Frontal cortex (tissue), 4 donors: Measurements from ENCODE around the gene HERC6. TPM values are rescaled to one million over a fixed set of nuclear protein-coding genes. Genes with fewer than 3 reads are reported as not detected.

Experiments
- DNase-seq, 2 donors: peaks; one replicate each; pipeline ENCODE4 v3.0.0; 2012; ENCODE audit warnings: low spot score in 2 of 2
- FAIRE-seq: peaks from 2 replicates; lab custom pipeline; 2012; peaks lifted over from hg19 to GRCh38; lab: Jason Lieb, UNC
- small RNA-seq: library from RNA; depleted of rRNA; stranded (forward); fragments of <200 nt; gene quantifications from one replicate; pipeline ENCODE3, GENCODE V24; 2014
- total RNA-seq: library from RNA; depleted of rRNA; stranded (reverse); fragments of >200 nt; gene quantifications from one replicate; pipeline ENCODE4 v1.2.3, GENCODE V29; 2014
- donor health status: control.
- donor health status: control.
- donor health status: control.

The HERC6 gene
- total RNA-seq, 1 donor from 2014 or later, result 3.7 TPM

GRCh38 chr4:88489100-88489761 lies 110.6 kb downstream of the HERC6 start:
- DNase-seq, result no peak
- FAIRE-seq, result no peak

Small RNAs within 50 kb of the gene (small RNA-seq; reads per million reads assigned to genes)
- not detected for gene RF00019

Other genes starting within 250 kb of the HERC6 start
- gene ABCG2, start 220.2 kb upstream of the HERC6 start, total RNA-seq, result 21.6 TPM
- gene PPM1K, start 94.3 kb upstream of the HERC6 start, total RNA-seq, result 117 TPM
- gene HERC5, start 78.3 kb downstream of the HERC6 start, total RNA-seq, result 2.4 TPM
- gene PYURF, start 144.9 kb downstream of the HERC6 start, total RNA-seq, result 84.0 TPM
- 55.0 TPM for gene HERC3, start 213.6 kb downstream of the HERC6 start, total RNA-seq